ENCODE data around the gene MARK4.

MARK4 gene

GRCh38 chr19:45350477-45351058 is 99.5 kb downstream of the MARK4 start:
- TF ChIP-seq CTCF (conservative IDR thresholded peaks at IDR 0.05; ENCODE audit: low read depth, low read length), result no peak
- DNase-seq (ENCODE audit: low read depth), result no peak
- no peak overlapping the region for H3K4me3 ChIP-seq (ENCODE audit: low read length)

- no peak for TF ChIP-seq CTCF (conservative IDR thresholded peaks at IDR 0.05; ENCODE audit: low read depth, low read length)
- no peak for DNase-seq (ENCODE audit: low read depth)
Measured at GRCh38 chr19:45351401-45351952, 100.4 kb downstream of the MARK4 start.

GRCh38 chr19:45352062-45352461 is 101.0 kb downstream of the MARK4 start:
- H3K4me3 ChIP-seq (ENCODE audit: low read length), result no peak overlapping the region
- no peak for DNase-seq (ENCODE audit: low read depth)
- TF ChIP-seq CTCF (conservative IDR thresholded peaks at IDR 0.05; ENCODE audit: low read depth, low read length), result no peak

More at GRCh38 chr19:45351401-45351952, 100.4 kb downstream of the MARK4 start:
- H3K4me3 ChIP-seq (ENCODE audit: low read length), result no peak overlapping the region

GRCh38 chr19:45352471-45352870 is 101.4 kb downstream of the MARK4 start:
- no peak overlapping the region for H3K4me3 ChIP-seq (ENCODE audit: low read length)
- TF ChIP-seq CTCF (conservative IDR thresholded peaks at IDR 0.05; ENCODE audit: low read depth, low read length), result no peak
- DNase-seq (ENCODE audit: low read depth), result no peak

GRCh38 chr19:45352914-45353796 is 102.1 kb downstream of the MARK4 start:
- DNase-seq (ENCODE audit: low read depth), result no peak
- TF ChIP-seq CTCF (conservative IDR thresholded peaks at IDR 0.05; ENCODE audit: low read depth, low read length), result no peak
- H3K4me3 ChIP-seq (ENCODE audit: low read length), result no peak overlapping the region

GRCh38 chr19:45354241-45354842 is 103.3 kb downstream of the MARK4 start:
- no peak overlapping the region for H3K4me3 ChIP-seq (ENCODE audit: low read length)
- no peak for DNase-seq (ENCODE audit: low read depth)
- TF ChIP-seq CTCF (conservative IDR thresholded peaks at IDR 0.05; ENCODE audit: low read depth, low read length), result no peak

All from retinal pigment epithelial cell (primary cell).